GM11168 (cell line): ENCODE results near the gene TRIM61.
"Not testable (repeated sequence)": the region's sequence is repeated elsewhere in the genome, so short reads cannot be mapped to it uniquely, and the experiment has no call there.

Source experiments
- in situ Hi-C: fragments of 300-500 bp; cut with MboI; formaldehyde crosslinking; loops from one replicate; pipeline ENCODE4 v1.12.0; 2022; ENCODE audit warnings: low sequenced_read_pairs; ENCODE audit not compliant: unreplicated experiment

TRIM61 gene

DNA sequence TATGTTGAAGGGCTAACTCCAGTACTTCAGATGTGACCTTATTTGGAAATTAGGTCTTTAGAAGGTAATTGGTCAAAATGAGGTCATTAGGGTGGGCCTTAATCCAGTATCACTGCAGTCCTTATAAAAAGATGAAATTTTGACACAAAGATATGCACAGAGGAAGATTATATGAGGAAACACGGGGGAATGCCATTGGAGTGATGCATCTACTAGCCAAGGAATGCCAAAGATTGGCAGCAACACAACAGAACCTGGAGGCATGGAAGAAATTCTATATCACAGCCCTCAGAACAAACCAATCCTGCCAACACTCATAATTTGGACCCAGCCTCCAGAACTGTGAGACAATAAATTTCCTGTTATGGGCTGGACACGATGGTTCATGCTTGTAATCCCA lies 17.6 kb downstream of the TRIM61 start:
- in situ Hi-C loops, result no loop called here

DNA sequence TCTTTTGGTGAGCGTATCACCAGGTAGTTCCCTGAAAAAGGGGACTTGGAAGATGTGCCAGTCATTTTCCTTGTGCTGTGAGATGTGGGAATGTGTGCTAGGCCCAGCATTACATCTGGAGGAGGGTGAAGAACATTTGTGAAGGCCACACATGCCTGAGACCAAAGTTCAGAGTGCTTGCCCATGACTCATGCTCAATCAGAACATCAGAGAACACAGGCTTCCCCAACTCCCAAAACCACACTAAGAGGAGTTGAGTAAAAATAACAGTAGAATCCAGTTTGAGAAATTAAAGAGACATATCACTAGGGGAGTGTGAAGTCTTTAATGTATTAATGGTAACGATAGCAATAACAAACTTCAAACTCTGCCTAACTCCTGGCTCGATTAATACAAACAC lies 18.0 kb downstream of the TRIM61 start:
- in situ Hi-C loops, result not testable (repeated sequence)

DNA sequence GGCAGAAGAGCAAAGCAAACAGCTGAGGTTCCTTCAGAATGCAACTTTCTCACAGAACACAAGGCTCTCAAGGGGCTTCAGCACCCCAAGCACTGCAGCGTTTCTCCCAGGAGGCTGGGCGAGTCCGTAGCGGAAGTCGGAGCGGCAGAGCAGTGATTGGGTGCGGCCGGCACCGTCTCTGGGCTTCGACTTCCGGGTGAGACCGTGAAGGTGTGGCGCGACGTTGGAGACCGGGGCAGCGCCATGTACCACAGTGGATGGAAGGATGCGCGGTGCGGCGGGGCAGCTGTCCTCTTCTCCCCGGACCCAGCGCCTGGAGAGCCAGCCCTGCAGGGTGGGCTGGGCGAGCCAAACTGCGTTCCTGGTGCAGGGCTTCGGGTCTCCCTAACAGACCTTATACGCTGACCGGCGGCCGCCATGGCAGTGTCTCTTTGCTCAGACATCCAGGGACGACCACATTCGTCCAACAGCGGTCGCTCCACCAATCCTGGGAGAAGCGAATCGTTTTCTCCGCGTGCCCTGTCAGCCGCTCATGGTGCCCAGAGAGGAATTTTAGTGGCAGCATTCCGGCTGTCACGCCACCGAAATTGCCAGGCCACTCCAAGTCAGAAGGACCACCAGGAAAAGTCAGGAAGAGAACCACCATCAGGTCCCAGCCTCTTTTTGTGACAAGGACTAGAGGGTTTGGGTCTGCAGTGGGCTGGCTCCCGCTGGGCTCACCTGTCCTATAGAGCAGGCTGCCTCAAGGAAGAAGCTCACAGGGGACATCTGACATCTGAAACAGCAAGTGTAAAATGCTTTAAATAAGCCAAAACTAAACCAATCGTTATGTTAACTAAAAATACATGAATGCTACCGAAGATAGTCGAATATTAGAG lies 20.5 kb downstream of the TRIM61 start:
- in situ Hi-C loops, result no loop called here

DNA sequence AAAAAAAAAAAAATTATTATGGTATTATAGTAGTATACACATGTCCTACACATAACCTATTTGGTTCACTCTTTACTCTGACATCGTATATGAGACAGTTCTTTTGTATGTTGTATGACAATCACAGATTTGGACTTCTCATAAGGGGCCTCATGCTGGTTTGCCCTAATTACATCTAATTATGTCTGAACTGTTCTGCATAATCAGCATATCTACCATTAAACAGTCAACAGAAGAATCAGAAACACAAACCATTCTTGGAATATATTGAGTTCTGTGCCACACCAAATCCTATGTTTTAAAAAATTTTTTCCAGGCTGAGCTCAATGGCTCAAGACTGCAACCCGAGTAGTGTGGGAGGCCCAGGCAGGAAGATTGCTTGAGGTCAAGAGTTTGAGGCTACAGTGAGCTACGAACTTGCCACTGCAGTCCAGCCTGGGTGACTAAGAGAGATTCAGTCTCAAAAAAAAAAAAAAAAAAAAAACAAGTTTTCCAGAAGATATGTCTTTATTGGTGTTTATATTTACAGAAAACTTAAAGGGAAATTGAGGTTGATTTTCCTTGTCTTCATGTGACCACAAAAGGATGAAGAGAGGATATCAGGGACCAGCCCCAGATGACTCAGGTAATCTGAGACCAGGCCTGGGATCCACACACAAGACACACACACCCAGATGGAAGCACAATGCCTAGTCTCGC lies 22.2 kb downstream of the TRIM61 start:
- in situ Hi-C loops, result no loop called here

DNA sequence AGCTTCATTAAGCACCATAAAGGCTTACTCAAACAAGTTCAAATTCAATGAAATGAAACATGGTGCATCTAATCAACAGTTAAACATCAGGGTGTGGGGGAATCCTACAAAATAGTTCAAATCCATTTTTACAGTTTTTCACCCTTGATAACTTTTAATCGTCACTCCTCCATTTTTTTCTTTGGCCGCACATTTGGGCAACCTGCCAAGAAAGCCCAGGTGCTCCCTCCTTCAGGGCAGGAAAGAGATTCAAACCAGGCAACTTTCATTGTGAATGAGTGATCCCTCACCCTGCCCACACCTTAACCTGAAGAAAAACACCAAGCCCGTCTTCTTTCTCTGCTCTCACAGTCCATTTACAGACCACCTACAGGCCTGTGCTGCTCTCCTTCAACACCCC lies 24.9 kb downstream of the TRIM61 start:
- in situ Hi-C loops, result no loop called here

DNA sequence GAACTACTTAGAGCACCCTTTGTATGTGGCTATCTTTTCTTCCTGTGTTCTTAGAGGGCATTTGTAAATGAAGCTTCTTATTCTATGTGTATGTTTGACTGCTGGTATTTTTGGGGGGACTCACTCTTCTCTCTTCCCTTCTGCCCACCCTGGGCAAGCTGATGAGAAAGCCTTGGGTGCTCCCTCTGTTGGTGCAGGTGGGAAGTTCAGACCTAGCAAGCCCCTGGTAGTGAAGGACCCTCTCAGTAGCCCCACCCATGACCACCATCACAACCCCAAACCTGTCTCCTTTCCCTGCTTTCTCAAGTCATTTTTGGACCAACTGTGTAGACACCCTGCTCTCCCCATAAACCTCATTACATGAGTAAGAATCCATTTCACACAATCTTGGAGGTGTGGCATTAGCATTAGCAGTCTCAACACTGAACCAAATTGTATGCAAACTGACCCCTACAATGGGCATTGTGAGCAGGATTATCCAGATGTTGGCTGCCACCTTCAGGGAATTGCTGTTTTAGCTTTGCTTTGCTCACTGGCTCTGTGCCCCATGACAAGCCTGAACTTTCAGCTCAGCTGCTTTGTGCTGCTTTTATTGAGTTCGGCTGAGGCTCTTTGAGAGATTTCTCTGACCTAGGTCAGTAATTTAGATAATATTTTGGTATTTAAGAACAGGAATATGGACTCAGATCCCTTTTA lies 27.9 kb downstream of the TRIM61 start:
- in situ Hi-C loops, result no loop called here

DNA sequence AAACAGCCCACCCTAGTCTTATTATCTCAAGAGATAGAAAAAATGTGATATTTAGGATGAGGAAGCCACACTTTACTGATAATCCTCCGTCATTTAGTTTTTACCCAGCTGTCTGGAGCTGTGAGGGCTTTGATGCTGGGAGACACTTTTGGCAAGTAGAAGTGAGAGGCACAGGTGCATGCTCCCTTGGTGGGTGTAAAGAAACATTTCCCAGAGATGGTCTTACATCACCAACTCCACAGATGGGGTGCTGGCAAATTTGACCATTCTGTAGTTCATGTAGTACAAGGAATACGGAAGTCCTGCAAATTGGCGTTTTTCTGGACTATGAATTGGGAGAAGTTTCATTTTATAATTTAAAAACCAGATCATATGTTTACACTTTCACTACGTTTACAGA lies 28.5 kb downstream of the TRIM61 start:
- in situ Hi-C loops, result no loop called here

DNA sequence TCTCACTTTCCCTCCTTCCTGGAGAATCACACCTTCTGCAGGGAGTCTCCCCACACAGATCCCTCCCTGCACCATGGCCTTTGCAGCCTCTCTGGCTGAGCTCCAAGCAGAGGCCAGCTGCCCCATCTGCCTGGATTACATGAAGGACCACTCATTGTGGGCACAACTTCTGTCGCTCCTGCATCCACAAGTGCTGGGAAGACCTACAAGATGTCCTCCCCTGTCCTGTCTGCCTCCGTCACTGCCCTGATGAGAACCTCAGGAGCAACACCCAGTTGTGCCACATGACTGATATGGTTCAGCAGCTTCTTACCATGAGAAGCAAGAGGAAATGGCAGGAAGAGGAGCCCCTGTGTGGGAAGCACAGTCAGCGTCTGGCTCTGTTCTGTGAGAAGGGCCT lies 29.5 kb downstream of the TRIM61 start:
- in situ Hi-C loops, result not testable (repeated sequence)

DNA sequence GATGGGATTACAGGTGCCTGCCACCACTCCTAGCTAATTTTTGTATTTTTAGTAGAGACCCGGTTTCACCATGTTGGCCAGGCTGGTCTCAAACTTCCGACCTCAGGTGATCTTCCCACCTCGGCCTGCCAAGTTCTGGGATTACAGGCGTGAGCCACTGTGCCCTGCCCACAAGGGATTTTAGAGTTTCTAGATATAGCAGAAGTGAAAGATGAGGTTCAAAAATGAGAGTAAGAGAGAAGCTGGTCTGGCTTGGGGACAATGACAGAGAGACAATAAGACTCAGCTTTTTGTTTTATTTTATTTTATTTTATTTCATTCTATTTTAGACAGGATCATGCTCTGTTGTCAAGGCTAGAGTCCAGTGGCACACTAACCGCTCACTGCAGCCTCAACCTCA lies 30.6 kb downstream of the TRIM61 start:
- in situ Hi-C loops, result no loop called here

DNA sequence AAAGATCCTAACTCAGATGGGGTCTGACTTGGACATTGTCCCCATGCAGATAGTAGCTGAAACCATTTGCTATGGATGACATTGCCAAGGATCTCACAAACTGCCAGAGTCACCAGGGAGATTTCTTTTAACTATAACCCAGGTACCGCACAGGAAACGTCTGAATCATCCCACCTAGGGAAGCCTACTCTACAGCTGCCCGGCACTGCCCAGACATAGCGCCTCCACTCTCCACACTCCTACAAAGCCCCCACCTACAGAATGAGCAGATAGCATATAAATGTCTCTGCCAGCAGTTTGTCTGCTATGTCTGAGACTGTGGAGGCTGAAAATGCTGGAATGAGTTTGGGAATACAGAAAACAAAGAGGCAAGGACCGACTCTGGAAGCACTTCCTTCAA lies 32.3 kb downstream of the TRIM61 start:
- in situ Hi-C loops, result no loop called here

DNA sequence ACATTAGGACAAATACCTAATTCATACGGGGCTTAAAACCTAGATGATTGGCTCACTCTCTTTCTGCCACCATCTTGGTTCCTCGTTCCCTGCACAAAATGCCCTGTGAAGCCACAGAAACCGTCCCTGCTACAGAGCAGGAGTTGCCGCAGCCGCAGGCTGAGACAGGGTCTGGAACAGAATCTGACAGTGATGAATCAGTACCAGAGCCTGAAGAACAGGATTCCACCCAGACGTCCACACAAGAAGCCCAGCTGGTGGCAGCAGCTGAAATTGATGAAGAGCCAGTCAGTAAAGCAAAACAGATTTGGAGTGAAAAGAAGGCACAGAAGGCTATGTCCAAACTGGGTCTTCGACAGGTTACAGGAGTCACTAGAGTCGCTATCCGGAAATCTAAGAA lies 34.3 kb downstream of the TRIM61 start:
- in situ Hi-C loops, result no loop called here

DNA sequence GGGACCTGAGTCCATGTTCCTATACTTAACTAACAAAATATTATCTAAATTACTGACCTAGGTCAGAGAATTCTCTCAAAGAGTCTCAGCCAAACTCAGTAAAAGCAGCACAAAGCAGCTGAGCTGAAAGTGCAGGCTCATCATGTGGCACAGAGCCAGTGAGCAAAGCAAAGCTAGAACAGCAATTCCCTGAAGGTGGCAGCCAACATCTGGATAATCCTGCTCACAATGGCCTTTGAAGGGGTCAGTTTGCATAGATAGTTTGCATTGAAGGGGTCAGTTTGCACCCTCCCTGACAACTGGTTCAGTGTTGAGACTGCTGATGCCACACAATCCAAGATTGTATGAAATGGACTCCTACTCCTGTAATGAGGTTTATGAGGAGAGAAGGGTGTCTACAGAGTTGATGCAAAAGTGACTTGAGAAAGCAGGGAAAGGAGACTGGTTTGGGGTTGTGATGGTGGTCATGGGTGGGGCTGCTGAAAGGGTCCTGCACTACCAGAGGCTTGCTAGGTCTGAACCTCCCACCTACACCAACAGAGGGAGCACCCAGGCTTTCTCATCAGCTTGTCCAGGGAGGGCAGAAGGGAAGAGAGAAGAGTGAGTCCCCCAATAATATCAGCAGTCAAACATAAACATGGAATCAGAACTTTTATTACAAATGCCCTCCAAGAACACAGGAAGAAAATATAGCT lies 39.7 kb downstream of the TRIM61 start:
- in situ Hi-C loops, result no loop called here

DNA sequence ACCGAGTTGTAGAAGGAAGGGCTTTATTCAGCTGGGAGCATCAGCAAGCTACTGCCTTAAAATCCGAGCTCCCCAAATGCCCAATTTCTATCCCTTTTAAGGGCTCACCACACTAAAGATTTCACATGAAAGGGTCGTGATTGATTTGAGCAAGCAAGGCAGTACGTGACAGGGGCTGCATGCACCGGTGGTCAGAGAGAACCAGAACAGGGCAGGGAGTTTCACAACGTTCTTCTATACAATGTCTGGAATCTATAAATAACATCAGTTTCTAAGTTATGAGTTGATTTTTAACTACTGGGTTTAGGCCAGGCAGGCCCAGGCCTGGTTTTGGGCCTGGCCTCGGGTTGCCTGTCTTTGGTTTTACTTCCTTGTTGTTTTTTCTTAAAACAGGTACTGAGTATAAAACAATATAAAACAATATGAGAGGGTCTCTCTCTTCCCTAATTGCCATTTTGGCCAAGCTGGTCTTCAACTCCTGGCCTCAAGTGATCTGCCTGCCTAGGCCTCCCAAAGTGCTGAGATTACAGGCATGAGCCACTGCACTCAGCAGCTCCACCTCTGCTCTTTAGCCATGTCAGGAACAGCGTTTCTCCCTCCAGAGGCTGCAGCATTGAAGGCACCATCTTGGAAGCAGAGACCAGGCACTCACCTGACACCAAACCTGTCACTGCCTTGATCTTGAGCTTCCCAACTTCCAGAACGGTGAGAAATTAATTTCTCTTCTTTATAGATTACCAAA lies 41.4 kb downstream of the TRIM61 start:
- in situ Hi-C loops, result not testable (repeated sequence)

DNA sequence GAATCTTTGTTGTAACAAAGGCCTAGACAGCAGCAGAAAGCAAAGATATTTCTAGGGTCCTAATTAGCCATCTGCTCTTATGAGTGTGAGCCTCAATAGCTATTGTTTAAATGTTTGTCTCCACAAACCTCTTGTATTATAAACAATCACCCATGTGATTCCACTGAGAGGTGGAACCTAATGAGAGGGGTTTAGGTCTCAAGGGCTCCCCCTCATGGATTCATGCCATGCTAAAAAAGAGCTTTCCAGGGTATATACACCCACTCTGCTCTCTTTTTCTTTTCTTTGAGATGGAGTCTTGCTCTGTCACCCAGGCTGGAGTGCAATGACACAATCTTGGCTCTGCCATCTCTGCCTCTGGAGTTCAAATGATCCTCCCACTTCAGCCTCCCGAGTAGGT lies 42.1 kb downstream of the TRIM61 start:
- in situ Hi-C loops, result no loop called here

DNA sequence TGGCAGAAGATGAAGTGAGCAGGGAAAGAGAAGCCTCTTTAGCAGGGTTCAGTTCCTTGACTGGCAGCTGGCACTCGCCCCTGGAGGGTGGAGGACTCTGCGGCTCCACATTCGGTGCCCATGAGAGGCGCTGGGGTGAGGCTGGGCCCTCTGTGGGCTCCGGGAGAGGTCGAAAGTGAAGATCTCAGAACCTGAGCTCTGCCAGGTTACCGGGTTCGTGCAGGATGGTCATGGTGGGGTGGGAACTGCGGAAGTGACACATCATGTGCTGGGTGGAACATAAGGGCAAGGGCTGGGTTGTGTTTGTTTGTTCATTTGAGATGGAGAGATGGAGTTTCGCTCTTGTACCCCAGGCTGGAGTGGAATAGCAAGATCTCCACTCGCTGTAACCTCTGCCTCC lies 44.2 kb downstream of the TRIM61 start:
- in situ Hi-C loops, result no loop called here

DNA sequence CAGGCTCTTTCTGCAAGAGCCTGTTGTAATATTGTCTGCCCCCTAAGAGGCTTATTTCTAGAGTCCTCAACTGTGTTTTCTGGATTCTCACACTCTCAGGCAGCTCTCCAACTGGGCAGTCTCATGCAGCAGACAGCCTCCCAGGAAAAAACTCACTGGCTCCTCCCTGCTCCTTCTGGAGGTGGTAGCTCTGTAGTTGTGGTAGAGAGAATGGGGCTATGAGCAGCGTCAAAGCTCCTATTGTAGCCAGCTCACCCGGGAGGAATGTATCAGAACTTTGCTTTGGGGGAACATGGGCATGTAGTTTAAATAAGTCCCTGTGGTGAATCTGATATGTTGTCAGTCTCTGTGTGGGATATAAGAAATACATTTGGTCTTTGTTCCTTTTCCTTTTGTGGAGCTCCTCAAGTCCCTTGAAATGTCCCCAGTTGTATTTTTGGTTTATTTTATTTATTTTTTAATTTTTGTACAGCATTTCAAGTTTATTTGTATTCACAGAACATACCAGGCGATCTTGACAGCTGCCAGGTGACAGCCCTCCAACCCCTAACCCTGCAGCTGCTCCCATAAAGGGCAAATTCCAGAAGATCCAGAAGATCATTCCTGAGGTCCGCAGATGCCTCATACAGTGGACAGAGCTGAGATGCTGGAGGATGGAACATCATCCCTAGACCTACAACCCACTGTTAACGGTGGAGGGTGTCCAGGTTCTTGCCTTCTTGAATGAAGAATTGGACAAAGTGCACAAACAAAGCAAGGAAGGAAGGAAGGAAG lies 45.7 kb downstream of the TRIM61 start:
- in situ Hi-C loops, result no loop called here

DNA sequence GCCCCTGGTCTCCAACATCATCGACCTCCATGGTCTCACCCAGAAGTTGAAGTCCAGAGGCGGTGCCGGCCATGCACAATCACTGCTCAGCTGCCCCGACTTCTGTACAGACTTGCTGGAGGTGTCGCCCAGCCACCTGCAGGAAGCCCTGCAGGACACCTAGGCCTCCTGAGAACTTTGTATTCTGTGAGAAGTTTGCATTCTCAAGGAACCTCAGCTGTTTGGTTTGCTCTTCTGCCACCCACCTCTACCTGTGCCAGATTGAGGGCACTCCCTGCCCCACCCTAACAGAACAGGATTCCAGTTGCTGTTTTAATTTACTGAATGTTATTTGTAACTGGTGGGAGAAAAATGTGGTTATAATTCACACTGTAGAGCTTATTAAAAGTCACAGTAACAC lies 46.8 kb downstream of the TRIM61 start:
- in situ Hi-C loops, result no loop called here

DNA sequence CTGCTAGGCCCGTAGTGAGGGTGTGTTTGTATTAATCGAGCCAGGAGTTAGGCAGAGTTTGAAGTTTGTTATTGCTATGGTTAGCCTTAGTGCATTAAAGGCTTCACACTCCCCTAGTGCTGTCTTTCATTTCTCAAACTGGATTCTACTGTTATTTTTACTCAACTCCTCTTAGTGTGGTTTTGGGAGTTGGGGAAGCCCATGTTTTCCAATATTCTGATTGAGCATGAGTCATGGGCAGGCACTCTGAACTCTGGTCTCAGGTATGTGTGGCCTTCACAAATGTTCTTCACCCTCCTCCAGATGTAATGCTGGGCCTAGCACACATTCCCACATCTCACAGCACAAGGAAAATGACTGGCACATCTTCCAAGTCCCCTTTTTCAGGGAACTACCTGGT lies 50.4 kb downstream of the TRIM61 start:
- in situ Hi-C loops, result not testable (repeated sequence)

DNA sequence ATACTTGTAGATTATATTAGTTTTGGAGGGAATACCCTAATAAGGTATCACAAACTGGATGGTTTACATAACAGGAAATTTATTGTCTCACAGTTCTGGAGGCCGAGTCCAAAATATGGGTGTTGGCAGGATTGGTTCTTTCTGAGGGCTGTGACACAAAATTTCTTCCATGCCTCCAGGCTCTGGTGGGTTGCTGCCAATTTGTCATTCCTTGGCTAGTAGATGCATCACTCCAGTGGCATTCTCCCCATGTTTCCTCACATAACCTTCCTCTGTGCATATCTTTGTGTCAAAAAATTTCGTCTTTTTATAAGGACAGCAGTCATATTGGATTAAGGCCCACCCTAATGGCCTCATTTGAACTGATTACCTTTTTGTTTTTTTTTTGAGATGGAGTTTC lies 51.2 kb downstream of the TRIM61 start:
- in situ Hi-C loops, result no loop called here
